GM21390 (cell line): Measurements from ENCODE around the gene TRIM75.
"Not testable (repeated sequence)": the region's sequence is repeated elsewhere in the genome, so short reads cannot be mapped to it uniquely, and the experiment has no call there.

ENCODE experiments used
- ATAC-seq: cut with Tn5 transposase; IDR thresholded peaks from one replicate; pipeline ENCODE4 v1.9.1; 2021; ENCODE audit not compliant: unreplicated experiment

Gene TRIM75

DNA sequence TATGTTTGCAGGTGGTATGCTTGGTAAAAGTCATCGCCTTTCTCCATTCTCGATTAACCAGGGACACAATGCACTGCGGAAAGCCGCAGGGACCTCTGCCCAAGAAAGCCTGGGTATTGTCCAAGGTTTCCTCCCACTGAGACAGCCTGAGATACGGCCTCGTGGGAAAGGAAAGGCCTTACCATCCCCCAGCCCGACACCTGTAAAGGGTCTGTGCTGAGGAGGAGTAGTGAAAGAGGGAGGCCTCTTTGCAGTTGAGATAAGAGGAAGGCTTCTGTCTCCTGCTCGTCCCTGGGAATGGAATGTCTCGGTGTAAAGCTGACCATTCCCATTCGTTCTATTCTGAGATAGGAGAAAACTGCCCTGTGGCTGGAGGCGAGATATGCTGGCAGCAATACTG lies 19.7 kb downstream of the TRIM75 start:
- not testable (repeated sequence) for ATAC-seq

DNA sequence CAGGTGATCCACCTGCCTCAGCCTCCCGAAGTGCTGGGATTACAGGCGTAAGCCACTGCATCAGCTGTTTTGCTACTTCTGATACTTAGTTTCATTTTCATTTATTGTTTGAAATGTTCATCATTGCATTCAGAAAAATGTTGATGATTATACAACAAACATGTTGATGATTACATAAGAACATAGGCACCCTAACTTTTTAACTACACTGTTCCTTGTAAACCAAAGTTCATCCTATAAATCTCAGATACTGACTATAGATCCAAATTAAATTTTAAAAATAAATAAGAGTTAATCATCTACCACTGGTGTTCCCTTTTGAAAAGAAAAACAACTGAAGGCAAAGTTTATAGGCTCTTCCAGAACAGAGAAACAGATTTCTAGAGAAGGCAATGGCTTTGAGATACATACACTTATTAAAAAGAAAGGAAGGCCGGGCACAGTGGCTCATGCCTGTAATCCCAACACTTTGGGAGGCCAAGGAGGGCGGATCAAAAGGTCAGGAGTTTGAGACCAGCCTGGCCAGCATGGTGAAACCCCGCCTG lies 23.4 kb downstream of the TRIM75 start:
- no peak for ATAC-seq

DNA sequence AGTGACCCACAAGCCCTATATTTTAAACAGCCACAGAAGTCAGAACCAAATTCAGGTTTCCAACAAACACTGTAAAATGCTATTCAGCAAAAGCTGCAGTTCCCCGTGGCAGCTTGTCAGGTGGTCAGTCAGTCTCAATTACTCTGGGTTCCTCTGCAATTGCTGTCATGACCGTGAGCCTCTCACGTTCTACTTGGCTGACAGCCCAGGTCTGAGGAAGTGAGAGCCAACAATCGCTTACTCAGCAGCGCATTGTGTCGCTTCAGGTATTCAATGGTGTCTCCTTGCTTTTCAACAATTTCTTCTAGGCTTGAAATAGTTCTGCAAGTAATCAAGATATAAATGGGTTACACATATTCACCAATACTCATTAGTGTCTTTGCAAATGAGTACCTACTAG lies 25.8 kb downstream of the TRIM75 start:
- no peak for ATAC-seq

DNA sequence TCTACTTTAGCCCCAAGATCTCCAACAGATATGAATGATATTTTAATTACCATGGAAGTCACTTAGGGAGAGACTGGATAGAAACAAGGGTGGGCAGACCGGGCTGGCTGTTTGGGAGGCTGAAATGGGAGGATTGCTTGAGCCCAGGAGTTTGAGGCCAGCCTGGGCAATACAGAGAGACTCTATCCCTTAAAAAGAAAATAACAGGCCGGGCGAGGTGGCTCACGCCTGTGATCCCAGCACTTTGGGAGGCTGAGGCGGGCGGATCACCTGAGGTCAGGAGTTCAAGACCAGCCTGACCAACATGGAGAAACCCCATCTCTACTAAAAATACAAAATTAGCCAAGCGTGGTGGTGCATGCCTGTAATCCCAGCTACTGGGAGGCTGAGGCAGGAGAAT lies 31.1 kb downstream of the TRIM75 start:
- ATAC-seq = not testable (repeated sequence)

DNA sequence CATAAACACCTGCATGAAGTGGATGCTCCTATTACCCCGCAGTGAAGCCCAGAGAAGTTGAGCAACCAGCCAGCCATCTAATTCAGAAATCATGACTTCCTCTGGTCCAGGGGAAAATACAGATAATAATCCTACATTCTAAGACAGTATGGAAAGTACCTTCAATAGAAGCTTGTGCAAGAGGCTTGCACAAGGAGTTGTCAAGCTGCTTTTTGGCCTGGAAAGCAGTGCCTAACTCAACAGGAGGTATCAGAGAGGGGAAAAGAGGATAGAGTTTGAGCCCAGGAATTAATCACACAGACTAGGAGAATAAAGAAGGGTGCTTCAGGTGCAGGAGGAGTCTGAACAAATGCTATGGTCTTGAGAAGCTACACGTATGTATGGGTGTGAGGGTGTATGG lies 32.3 kb downstream of the TRIM75 start:
- no peak for ATAC-seq

DNA sequence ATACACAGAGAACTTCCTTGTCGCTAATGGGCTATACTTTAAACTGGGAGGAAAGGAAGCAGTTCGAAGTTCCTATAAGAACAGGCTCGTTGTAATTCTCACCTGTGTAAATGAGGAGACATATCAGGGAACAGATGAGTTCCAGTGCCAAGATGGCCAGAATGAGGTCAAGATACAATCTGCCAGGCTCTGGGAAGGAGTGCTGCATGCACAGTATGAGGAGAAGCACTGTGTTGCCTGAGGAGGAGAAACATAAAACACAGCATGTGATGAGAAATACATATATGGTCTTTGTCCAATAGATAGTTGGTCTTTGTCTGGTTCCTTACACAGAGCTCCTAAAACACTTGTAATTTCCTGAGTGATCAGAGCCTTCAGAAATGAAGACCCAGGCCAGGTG lies 34.7 kb downstream of the TRIM75 start:
- ATAC-seq = no peak

DNA sequence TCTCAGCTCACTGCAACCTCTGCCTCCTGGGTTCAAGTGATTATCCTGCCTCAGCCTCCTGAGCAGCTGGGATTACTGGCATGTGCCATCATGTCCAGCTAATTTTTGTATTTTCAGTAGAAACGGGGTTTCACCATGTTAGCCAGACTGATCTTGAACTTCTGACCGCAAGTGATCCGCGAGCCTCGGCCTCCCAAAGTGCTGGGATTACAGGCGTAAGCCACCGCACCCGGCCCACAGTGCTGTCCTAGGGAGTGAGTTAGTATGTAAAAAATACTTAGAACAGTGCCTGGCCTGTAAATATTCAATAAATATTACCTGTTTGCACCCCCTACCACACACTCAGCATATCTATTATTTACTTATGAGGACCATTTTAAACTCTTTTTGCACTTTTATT lies 38.5 kb downstream of the TRIM75 start:
- not testable (repeated sequence) for ATAC-seq

DNA sequence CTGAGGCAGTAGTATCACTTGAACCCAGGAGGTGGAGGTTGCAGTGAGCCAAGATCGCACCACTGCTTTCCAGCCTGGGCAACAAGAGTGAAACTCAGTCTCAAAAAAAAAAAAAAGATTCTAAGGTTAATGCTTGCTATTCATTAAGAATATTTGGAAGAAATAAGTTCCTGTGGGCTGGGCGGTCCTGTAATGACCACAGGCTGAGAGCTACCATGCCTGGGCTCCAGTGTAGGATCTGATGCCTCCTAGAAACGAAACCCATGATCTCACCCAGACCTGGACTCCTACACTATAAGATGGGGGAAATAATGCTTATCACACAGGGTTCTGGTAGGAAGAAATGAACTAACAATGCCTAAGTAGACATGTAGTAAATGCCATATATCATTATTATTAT lies 41.2 kb downstream of the TRIM75 start:
- ATAC-seq = no peak

DNA sequence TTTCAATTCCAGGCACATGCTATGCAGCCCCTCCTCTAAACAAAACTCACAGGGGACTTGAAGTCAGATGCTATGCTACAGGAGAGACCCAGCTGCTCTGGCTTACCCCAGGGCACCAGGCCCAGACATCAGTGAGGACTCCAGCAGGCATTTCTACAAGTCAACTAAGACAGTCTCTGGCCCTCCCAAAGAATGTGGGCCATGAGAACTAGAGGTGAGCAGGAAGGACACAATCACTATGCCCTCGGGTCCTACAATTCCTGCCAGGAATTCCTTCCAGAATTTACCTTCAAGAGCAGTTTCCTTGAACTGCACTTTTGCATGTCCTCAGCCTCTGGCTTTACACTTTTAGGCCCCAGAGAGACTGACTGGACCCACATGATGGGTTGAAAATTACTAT lies 41.6 kb downstream of the TRIM75 start:
- ATAC-seq = no peak

DNA sequence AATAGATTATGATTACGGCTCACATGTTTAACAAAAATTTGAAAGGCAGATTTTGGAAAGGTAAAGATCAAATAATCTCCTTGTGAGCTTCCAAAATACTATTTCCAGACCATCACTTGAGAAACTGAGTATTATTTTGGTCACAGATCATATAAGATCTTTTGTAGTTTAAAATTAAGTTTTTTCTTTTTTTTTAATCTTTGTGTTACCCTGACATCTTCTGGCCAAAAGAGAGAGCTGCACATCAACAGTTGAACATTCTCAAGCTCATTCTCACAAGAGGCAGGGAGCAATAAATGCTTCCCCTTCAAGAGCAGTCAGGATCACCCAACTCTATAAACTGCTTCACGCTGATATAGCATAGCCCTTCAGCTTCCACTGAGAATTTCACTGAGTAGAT lies 43.1 kb downstream of the TRIM75 start:
- ATAC-seq = no peak

DNA sequence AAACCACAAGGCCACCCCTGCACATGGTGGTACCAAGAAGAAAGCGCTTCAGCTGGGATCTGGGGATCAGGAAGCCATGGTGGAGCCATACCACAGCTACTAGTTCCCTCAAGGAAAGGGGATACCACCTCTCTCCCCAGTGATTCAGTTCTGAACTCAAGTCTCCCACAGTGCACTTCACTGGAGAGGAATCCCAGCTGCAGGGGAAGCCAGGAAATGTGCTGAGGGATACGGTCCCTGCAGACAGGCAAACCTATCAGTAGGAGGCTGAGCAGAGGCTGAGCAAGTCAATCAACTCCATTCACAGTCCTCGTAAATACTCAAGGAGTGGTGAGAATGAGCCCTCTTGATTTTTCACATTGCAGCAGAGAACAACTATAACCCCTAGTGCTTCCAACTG lies 48.0 kb downstream of the TRIM75 start:
- no peak for ATAC-seq

DNA sequence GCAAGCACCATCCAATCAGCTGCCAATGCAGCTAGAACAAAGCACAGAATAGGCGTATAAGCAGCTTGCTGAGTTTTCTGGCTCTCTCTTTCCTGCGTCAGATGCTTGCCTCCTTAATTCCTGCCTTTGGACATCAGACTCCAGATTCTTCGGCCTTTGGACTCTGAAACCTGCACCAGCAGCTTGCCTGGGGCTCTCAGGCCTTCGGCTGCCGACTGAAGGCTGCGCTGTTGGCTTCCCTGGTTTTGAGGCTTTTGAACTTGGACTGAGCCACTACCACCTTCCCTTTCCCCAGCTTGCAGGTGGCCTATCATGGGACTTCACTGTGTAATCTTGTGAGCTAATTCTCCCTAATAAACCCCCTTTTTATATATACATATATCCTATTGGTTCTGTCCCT lies 52.9 kb downstream of the TRIM75 start:
- no peak for ATAC-seq
